ENCODE data around the gene CPNE7. TPM values are rescaled to one million over a fixed set of nuclear protein-coding genes. Genes with fewer than 3 reads are reported as not detected.

The CPNE7 gene
- total and polyA plus RNA-seq, 4 donors, result 0.30 to 0.56 (median 0.47) TPM; not detected in 1

DNA sequence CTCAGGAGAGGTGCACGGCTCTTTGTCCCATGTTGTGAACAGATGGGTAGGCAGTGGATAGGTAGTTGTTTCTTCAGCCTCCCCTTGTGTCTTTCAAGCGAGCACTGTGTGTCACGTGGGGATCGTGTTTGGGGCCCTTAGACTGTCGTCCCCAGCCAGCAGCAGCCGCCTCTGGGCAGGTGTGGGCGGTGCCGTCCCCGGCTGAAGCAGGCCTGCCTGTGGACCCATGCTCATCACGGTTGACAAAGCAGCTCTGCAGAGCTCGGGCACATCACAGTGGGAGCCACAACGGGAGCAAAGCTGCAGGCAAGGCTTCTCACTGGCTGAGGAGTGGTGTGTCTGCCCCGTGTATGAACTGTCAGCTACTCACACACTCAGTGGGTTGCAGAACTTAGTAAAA lies 19.8 kb upstream of the CPNE7 start (continued):
- TF ChIP-seq JUND (IDR thresholded peaks at IDR 0.05), result no peak

DNA sequence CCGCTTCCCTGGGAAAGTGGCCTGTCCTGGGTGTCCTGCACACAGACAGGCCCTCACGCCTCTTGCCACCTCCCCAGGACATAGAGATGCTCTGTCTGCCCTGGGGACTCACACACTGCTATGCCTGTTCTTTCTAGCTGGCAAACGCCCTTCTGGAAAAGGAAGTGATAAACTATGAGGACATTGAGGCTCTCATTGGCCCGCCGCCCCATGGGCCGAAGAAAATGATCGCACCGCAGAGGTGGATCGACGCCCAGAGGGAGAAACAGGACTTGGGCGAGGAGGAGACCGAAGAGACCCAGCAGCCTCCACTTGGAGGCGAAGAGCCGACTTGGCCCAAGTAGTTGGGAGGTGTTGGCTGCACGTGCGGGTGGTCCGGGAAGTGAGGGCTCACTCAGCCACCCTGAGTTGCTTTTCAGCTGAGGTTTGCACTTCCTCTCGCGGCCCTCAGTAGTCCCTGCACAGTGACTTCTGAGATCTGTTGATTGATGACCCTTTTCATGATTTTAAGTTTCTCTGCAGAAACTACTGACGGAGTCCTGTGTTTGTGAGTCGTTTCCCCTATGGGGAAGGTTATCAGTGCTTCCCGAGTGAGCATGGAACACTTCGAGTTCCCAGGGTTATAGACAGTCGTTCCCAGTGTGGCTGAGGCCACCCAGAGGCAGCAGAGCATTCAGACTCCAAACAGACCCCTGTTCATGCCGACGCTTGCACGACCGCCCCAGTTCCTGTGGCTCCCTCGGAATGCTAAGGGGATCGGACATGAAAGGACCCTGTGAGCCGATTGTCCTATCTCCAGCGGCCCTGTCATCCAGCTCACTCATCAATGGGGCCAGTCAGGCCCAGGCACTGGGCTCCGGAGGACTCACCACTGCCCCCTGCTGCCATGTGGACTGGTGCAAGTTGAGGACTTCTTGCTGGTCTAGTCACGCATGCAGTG lies 18.5 kb upstream of the CPNE7 start:
- Histone ChIP-seq H3K27ac (ENCODE audit: low read depth in 1 of 2, low read length in 2 of 2) (peak overlapping the region in 1 of 2 donors; percentile 10), H3K9ac (ENCODE audit: low read depth in 1 of 2, low read length in 2 of 2) (no peak overlapping the region), H3K27me3 (ENCODE audit: control insufficient read depth in 4 of 4, insufficient read depth in 4 of 4, low read length in 3 of 4) (no peaks in the 10 kb centered on the region), H3K9me3 (ENCODE audit: control insufficient read depth in 4 of 4, low read length in 3 of 4) (no peaks in the 10 kb centered on the region), H3K36me3 (ENCODE audit: control insufficient read depth in 4 of 4, insufficient read depth in 3 of 4, low read depth in 1 of 4, low read length in 3 of 4) (peaks cover 5 to 40% (median 16%) of the 10 kb centered on the region in 4 donors), H3K4me3 (ENCODE audit: low read depth in 1 of 3, low read length in 3 of 3) (no peak overlapping the region), H3K4me1 (ENCODE audit: control insufficient read depth in 4 of 4, insufficient read depth in 4 of 4, low read length in 3 of 4) (peaks cover 6 to 19% (median 15%) of the 10 kb centered on the region in 4 donors)
- peak; percentile 91 for DNase-seq (ENCODE audit: low spot score)
- no peak for TF ChIP-seq EGR1 (IDR thresholded peaks at IDR 0.05; ENCODE audit: low read depth in 2 of 2)
- TF ChIP-seq CTCF (IDR thresholded peaks at IDR 0.05; ENCODE audit: low read depth, low read length, missing input control), result peak; percentile 71
- TF ChIP-seq RAD21 (IDR thresholded peaks at IDR 0.05), result peak; percentile 81 to 89
- WGBS, result 64% methylated on average over 34 of the region's 34 CpGs

DNA sequence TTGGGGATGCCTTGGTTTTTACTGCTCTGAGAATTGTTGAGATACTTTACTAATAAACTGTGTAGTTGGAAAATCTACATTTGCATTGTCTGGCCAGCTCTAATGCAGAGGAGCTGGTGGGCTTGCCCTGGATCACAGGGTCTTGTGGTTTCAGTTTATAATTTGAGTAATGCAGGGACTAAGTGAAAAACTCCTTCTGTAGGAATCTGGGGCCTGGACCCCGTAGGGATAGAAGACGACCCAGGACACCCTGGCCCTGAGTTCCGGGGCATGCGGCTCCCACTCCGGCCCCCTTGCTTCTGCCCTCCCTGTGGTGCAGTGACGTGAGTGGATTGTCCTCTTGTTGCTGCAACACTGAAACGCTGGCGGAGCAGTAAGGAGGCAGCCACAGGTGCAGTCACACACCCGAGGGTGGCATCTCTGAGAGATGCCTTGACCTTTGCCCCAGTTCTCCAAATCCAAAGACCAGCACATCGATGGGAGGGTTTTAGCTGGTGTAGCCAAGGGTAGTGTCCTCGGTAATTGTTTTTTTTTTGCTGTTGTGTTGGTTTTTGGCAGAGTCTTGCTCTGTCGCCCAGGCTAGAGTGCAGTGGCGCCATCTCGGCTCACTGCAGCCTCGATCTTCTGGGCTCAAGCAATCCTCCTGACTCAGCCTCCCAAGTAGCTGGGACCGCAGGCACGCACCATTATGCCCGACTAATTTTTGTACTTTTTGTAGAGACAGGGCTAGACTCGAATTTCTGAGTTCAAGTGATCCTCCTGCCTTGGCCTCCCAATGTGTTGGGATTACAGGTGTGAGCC lies 17.7 kb upstream of the CPNE7 start:
- peak overlapping the region in 1 of 2 donors; percentile 16 for H3K27ac ChIP-seq (ENCODE audit: low read depth in 1 of 2, low read length in 2 of 2)
- TF ChIP-seq RXRA (IDR thresholded peaks at IDR 0.05) (peak in 1 of 2 donors; percentile 18), EGR1 (IDR thresholded peaks at IDR 0.05; ENCODE audit: low read depth in 2 of 2) (no peak), JUND (IDR thresholded peaks at IDR 0.05) (no peak), HNF4G (IDR thresholded peaks at IDR 0.05) (no peak), TAF1 (conservative IDR thresholded peaks at IDR 0.05) (no peak)
- TF ChIP-seq, protein P1, sequence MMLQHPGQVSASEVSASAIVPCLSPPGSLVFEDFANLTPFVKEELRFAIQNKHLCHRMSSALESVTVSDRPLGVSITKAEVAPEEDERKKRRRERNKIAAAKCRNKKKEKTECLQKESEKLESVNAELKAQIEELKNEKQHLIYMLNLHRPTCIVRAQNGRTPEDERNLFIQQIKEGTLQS (IDR thresholded peaks at IDR 0.05), result no peak
- TF ChIP-seq, protein P2, sequence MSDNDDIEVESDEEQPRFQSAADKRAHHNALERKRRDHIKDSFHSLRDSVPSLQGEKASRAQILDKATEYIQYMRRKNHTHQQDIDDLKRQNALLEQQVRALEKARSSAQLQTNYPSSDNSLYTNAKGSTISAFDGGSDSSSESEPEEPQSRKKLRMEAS (IDR thresholded peaks at IDR 0.05), result no peak
- no peak for DNase-seq (ENCODE audit: low spot score)
- no peaks in the 10 kb centered on the region for H3K27me3 ChIP-seq (ENCODE audit: control insufficient read depth in 4 of 4, insufficient read depth in 4 of 4, low read length in 3 of 4)
- WGBS, result 75% methylated on average over 19 of the region's 19 CpGs
- H3K9me3 ChIP-seq (ENCODE audit: control insufficient read depth in 4 of 4, low read length in 3 of 4), result no peaks in the 10 kb centered on the region
- H3K4me3 ChIP-seq (ENCODE audit: low read depth in 1 of 3, low read length in 3 of 3), result no peak overlapping the region
- H3K9ac ChIP-seq (ENCODE audit: low read depth in 1 of 2, low read length in 2 of 2), result no peak overlapping the region
- peaks cover 6 to 23% (median 19%) of the 10 kb centered on the region in 4 donors for H3K4me1 ChIP-seq (ENCODE audit: control insufficient read depth in 4 of 4, insufficient read depth in 4 of 4, low read length in 3 of 4)
- H3K36me3 ChIP-seq (ENCODE audit: control insufficient read depth in 4 of 4, insufficient read depth in 3 of 4, low read depth in 1 of 4, low read length in 3 of 4), result peaks cover 5 to 33% (median 23%) of the 10 kb centered on the region in 4 donors
